Breast epithelium (tissue), 3 donors: ENCODE results near the gene YJEFN3.

ENCODE experiments used
- CTCF ChIP-seq, 3 donors: fragments of 450-650 bp; IDR thresholded peaks; one replicate each; pipeline ENCODE4 v1.5.1; 2016 to 2017; ENCODE audit warnings: antibody characterized with exemption in 3 of 3, mild to moderate bottlenecking in 3 of 3, moderate library complexity in 3 of 3
- POLR2A ChIP-seq: fragments of 450-650 bp; IDR thresholded peaks from one replicate; pipeline ENCODE4 v1.6.1; 2016; ENCODE audit warnings: antibody characterized with exemption, mild to moderate bottlenecking, moderate library complexity
- POLR2AphosphoS5 ChIP-seq, 3 donors: sonication (generic); formaldehyde crosslinking; IDR thresholded peaks; one replicate each; pipeline ENCODE4 v1.6.1; 2017; ENCODE audit warnings: antibody characterized with exemption in 3 of 3

GRCh38 chr19:19537075-19538048, 8.7 kb downstream of the YJEFN3 start:
- TF ChIP-seq CTCF (IDR thresholded peaks at IDR 0.05) (no peak), POLR2AphosphoS5 (IDR thresholded peaks at IDR 0.05) (no peak), POLR2A (no peak)
